Measurements from ENCODE around the gene KARS1.
A peak's percentile ranks its signal among the peaks of the same experiment; 100 is the strongest.
"Not testable (repeated sequence)": the region's sequence is repeated elsewhere in the genome, so short reads cannot be mapped to it uniquely, and the experiment has no call there.

Gene KARS1

GRCh38 chr16:75615619-75616018 is 31.8 kb downstream of the KARS1 start:
- no peaks in the 10 kb centered on the region for H3K27me3 Mint-ChIP-seq
- H3K36me3 Mint-ChIP-seq (ENCODE audit: low read depth) = peaks cover 95% of the 10 kb centered on the region
- no peaks in the 10 kb centered on the region for H3K9me3 Mint-ChIP-seq
- peaks cover 45% of the 10 kb centered on the region for H3K4me1 Mint-ChIP-seq (ENCODE audit: low read depth)
- H3K4me3 Mint-ChIP-seq = no peak overlapping the region
- no peak for DNase-seq
- peak overlapping the region; percentile 91 for H3K27ac Mint-ChIP-seq

GRCh38 chr16:75614066-75614897 is 33.2 kb downstream of the KARS1 start:
- Mint-ChIP-seq H3K9me3 (no peaks in the 10 kb centered on the region), H3K36me3 (ENCODE audit: low read depth) (peaks cover 95% of the 10 kb centered on the region), H3K27ac (no peak overlapping the region), H3K4me3 (no peak overlapping the region), H3K4me1 (ENCODE audit: low read depth) (peaks cover 40% of the 10 kb centered on the region), H3K27me3 (no peaks in the 10 kb centered on the region)
- DNase-seq = no peak

- no peaks in the 10 kb centered on the region for H3K27me3 Mint-ChIP-seq
- H3K36me3 Mint-ChIP-seq (ENCODE audit: low read depth) = peaks cover 94% of the 10 kb centered on the region
- no peak overlapping the region for H3K4me3 Mint-ChIP-seq
- peaks cover 12% of the 10 kb centered on the region for H3K9me3 Mint-ChIP-seq
- no peak for DNase-seq
- H3K27ac Mint-ChIP-seq = no peak overlapping the region
- peaks cover 17% of the 10 kb centered on the region for H3K4me1 Mint-ChIP-seq (ENCODE audit: low read depth)
Measured at GRCh38 chr16:75606507-75606906, 41.0 kb downstream of the KARS1 start.

GRCh38 chr16:75603241-75603640 is 44.2 kb downstream of the KARS1 start:
- peaks cover 12% of the 10 kb centered on the region for H3K9me3 Mint-ChIP-seq
- H3K27me3 Mint-ChIP-seq = no peaks in the 10 kb centered on the region
- H3K4me3 Mint-ChIP-seq = no peak overlapping the region
- H3K27ac Mint-ChIP-seq = no peak overlapping the region
- peaks cover 90% of the 10 kb centered on the region for H3K36me3 Mint-ChIP-seq (ENCODE audit: low read depth)
- no peak for DNase-seq
- H3K4me1 Mint-ChIP-seq (ENCODE audit: low read depth) = peaks cover 12% of the 10 kb centered on the region

- Mint-ChIP-seq H3K4me3 (no peak overlapping the region), H3K4me1 (ENCODE audit: low read depth) (peaks cover 14% of the 10 kb centered on the region), H3K27me3 (no peaks in the 10 kb centered on the region), H3K9me3 (peaks cover 12% of the 10 kb centered on the region), H3K36me3 (ENCODE audit: low read depth) (peaks cover 81% of the 10 kb centered on the region), H3K27ac (no peak overlapping the region)
- DNase-seq = peak; percentile 2
Measured at GRCh38 chr16:75599452-75600277, 47.8 kb downstream of the KARS1 start.

- H3K36me3 Mint-ChIP-seq (ENCODE audit: low read depth) = peaks cover 50% of the 10 kb centered on the region
- peak overlapping the region; percentile 87 for H3K27ac Mint-ChIP-seq
- DNase-seq = peak; percentile 25
- H3K27me3 Mint-ChIP-seq = no peaks in the 10 kb centered on the region
- H3K4me1 Mint-ChIP-seq (ENCODE audit: low read depth) = peaks cover 16% of the 10 kb centered on the region
- H3K4me3 Mint-ChIP-seq = no peak overlapping the region
- no peaks in the 10 kb centered on the region for H3K9me3 Mint-ChIP-seq
Measured at GRCh38 chr16:75593825-75594820, 53.3 kb downstream of the KARS1 start.

GRCh38 chr16:75593308-75593707 is 54.2 kb downstream of the KARS1 start:
- Mint-ChIP-seq H3K4me1 (ENCODE audit: low read depth) (peaks cover 16% of the 10 kb centered on the region), H3K9me3 (no peaks in the 10 kb centered on the region), H3K27me3 (no peaks in the 10 kb centered on the region), H3K36me3 (ENCODE audit: low read depth) (peaks cover 53% of the 10 kb centered on the region), H3K4me3 (no peak overlapping the region), H3K27ac (no peak overlapping the region)
- DNase-seq = peak; percentile 6

- H3K27ac Mint-ChIP-seq, H3K27me3 Mint-ChIP-seq, H3K4me3 Mint-ChIP-seq, H3K9me3 Mint-ChIP-seq: not testable (repeated sequence)
- peak; percentile 8 for DNase-seq
- H3K4me1 Mint-ChIP-seq (ENCODE audit: low read depth) = peaks cover 16% of the 10 kb centered on the region
- H3K36me3 Mint-ChIP-seq (ENCODE audit: low read depth) = peaks cover 44% of the 10 kb centered on the region
Measured at GRCh38 chr16:75591927-75592326, 55.5 kb downstream of the KARS1 start.

GRCh38 chr16:75590920-75591843 is 56.3 kb downstream of the KARS1 start:
- no peaks in the 10 kb centered on the region for H3K9me3 Mint-ChIP-seq
- H3K27me3 Mint-ChIP-seq = no peaks in the 10 kb centered on the region
- H3K27ac Mint-ChIP-seq = no peak overlapping the region
- DNase-seq = peak; percentile 13
- H3K4me3 Mint-ChIP-seq = no peak overlapping the region
- peaks cover 16% of the 10 kb centered on the region for H3K4me1 Mint-ChIP-seq (ENCODE audit: low read depth)
- H3K36me3 Mint-ChIP-seq (ENCODE audit: low read depth) = peaks cover 43% of the 10 kb centered on the region

GRCh38 chr16:75589306-75589705 is 58.2 kb downstream of the KARS1 start:
- Mint-ChIP-seq H3K27me3 (no peaks in the 10 kb centered on the region), H3K27ac (no peak overlapping the region), H3K9me3 (no peaks in the 10 kb centered on the region), H3K4me3 (no peak overlapping the region), H3K36me3 (ENCODE audit: low read depth) (peaks cover 35% of the 10 kb centered on the region), H3K4me1 (ENCODE audit: low read depth) (peaks cover 9% of the 10 kb centered on the region)
- DNase-seq = no peak

GRCh38 chr16:75588716-75589115 is 58.7 kb downstream of the KARS1 start:
- DNase-seq = peak; percentile 8
- Mint-ChIP-seq H3K4me1 (ENCODE audit: low read depth) (peaks cover 3% of the 10 kb centered on the region), H3K36me3 (ENCODE audit: low read depth) (peaks cover 29% of the 10 kb centered on the region), H3K27ac (no peak overlapping the region), H3K4me3 (no peak overlapping the region), H3K9me3 (no peaks in the 10 kb centered on the region), H3K27me3 (no peaks in the 10 kb centered on the region)

- H3K9me3 Mint-ChIP-seq = no peaks in the 10 kb centered on the region
- H3K27me3 Mint-ChIP-seq = no peaks in the 10 kb centered on the region
- peaks cover 35% of the 10 kb centered on the region for H3K36me3 Mint-ChIP-seq (ENCODE audit: low read depth)
- H3K4me1 Mint-ChIP-seq (ENCODE audit: low read depth) = peaks cover 7% of the 10 kb centered on the region
- peak overlapping the region; percentile 22 for H3K27ac Mint-ChIP-seq
- no peak for DNase-seq
- H3K4me3 Mint-ChIP-seq = no peak overlapping the region
Measured at GRCh38 chr16:75584108-75584507, 63.4 kb downstream of the KARS1 start.

- DNase-seq = no peak
- Mint-ChIP-seq H3K27me3 (no peaks in the 10 kb centered on the region), H3K4me3 (no peak overlapping the region), H3K9me3 (no peaks in the 10 kb centered on the region), H3K4me1 (ENCODE audit: low read depth) (peaks cover 22% of the 10 kb centered on the region), H3K36me3 (ENCODE audit: low read depth) (peaks cover 57% of the 10 kb centered on the region), H3K27ac (peak overlapping the region; percentile 35)
Measured at GRCh38 chr16:75579281-75579834, 68.1 kb downstream of the KARS1 start.

Measured in activated T-cell treated with anti-CD3 and anti-CD28 coated beads, Interleukin-2, amount 50 U/mL, for 24 hours (primary cell).